ENCODE results near the gene C10orf95.

Gene C10orf95

GRCh38 chr10:102413806-102414561, 37.4 kb downstream of the C10orf95 start:
- H3K36me3 ChIP-seq (ENCODE audit: insufficient read depth, low read length): no peaks in the 10 kb centered on the region
- H2AFZ ChIP-seq (ENCODE audit: low read length, unreplicated experiment): no peak overlapping the region
- peaks cover 18% of the 10 kb centered on the region for H3K4me1 ChIP-seq (ENCODE audit: control insufficient read depth, insufficient read depth, low read length, unreplicated experiment)
- H3K79me2 ChIP-seq (ENCODE audit: control insufficient read depth, insufficient read depth, low read length, unreplicated experiment): no peaks in the 10 kb centered on the region
- H3K27me3 ChIP-seq (ENCODE audit: insufficient read depth, low read length): peaks cover 41% of the 10 kb centered on the region
- no peak overlapping the region for H3K4me3 ChIP-seq (ENCODE audit: low read depth, low read length)
- no peak overlapping the region for H3K27ac ChIP-seq (ENCODE audit: low read depth, low read length)

- Histone ChIP-seq H3K27me3 (ENCODE audit: insufficient read depth, low read length) (peaks cover 42% of the 10 kb centered on the region), H3K4me3 (ENCODE audit: low read depth, low read length) (no peak overlapping the region), H3K27ac (ENCODE audit: low read depth, low read length) (no peak overlapping the region), H3K4me1 (ENCODE audit: control insufficient read depth, insufficient read depth, low read length, unreplicated experiment) (peaks cover 21% of the 10 kb centered on the region), H3K79me2 (ENCODE audit: control insufficient read depth, insufficient read depth, low read length, unreplicated experiment) (no peaks in the 10 kb centered on the region), H2AFZ (ENCODE audit: low read length, unreplicated experiment) (no peak overlapping the region), H3K36me3 (ENCODE audit: insufficient read depth, low read length) (no peaks in the 10 kb centered on the region)
Measured at GRCh38 chr10:102413053-102413705, 38.2 kb downstream of the C10orf95 start.

DNA sequence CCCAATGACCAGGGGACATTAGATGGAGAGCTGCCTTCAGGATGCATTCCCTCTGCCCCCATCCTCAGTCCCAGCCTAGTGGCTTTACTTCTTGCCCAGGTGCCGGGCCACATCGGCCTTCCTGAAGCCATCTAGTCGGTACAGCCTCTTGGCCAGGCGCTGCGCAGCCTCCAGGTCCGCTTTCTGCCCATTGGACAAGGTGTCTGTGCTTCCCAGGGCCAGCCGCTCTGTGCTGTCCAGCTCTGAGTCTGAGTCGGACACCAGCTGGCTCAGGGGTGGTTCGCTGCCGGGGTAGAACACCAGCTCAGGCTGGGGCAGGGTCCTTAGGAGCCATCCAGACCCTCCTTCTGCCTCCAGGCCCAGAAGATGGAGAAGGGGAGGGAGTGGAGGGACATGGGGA, 39.0 kb downstream of the C10orf95 start:
- no peaks in the 10 kb centered on the region for H3K79me2 ChIP-seq (ENCODE audit: control insufficient read depth, insufficient read depth, low read length, unreplicated experiment)
- H2AFZ ChIP-seq (ENCODE audit: low read length, unreplicated experiment): no peak overlapping the region
- no peaks in the 10 kb centered on the region for H3K36me3 ChIP-seq (ENCODE audit: insufficient read depth, low read length)
- peaks cover 39% of the 10 kb centered on the region for H3K27me3 ChIP-seq (ENCODE audit: insufficient read depth, low read length)
- no peak overlapping the region for H3K4me3 ChIP-seq (ENCODE audit: low read depth, low read length)
- no peak overlapping the region for H3K27ac ChIP-seq (ENCODE audit: low read depth, low read length)
- peaks cover 21% of the 10 kb centered on the region for H3K4me1 ChIP-seq (ENCODE audit: control insufficient read depth, insufficient read depth, low read length, unreplicated experiment)

DNA sequence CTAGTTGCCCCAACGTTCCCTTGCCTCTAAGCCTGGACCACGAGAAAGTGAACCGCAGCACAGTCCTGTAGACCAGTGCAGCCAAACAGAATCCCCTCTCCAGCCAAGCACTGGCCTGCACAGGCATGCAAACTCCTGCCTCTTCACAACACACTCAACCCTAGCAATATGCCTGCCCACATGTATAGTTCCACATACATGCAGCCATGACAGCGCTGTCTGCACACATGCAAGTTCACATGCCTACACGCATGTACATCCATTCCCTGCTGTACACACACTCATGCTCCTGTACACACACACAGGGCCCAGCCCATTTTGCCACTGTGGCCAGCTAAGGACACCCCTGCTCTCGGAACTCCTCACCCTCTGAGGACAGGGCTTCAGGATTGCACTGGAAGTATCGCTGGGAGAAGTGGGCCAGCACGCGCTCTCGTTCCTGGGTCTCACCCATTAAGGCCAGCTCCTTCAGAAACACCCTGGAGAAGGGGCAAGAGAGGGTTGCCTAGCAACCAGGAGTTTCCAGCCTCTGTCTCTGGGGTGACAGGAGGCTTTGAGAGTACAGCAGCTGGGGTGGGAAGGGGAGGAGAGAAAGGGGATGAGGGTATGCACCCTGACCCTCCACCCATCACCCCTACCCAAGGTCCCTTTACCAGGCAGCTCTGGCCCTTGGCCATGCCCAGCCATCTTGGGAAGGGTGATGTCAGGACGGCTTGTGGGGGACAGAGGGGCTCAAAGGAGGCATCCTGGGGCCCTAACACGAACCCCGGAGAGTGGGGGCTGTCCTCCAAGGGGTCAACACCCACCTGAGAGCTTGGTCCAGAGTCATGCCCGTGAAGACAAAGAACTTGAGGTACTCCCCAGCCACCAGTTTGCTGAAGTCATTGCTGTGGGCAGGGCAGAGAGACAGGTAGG, 39.7 kb downstream of the C10orf95 start:
- Histone ChIP-seq H2AFZ (ENCODE audit: low read length, unreplicated experiment) (no peak overlapping the region), H3K4me1 (ENCODE audit: control insufficient read depth, insufficient read depth, low read length, unreplicated experiment) (peaks cover 21% of the 10 kb centered on the region), H3K27ac (ENCODE audit: low read depth, low read length) (no peak overlapping the region), H3K27me3 (ENCODE audit: insufficient read depth, low read length) (peaks cover 38% of the 10 kb centered on the region), H3K36me3 (ENCODE audit: insufficient read depth, low read length) (no peaks in the 10 kb centered on the region), H3K79me2 (ENCODE audit: control insufficient read depth, insufficient read depth, low read length, unreplicated experiment) (no peaks in the 10 kb centered on the region), H3K4me3 (ENCODE audit: low read depth, low read length) (no peak overlapping the region)

GRCh38 chr10:102410429-102411073, 40.8 kb downstream of the C10orf95 start:
- Histone ChIP-seq H3K4me1 (ENCODE audit: control insufficient read depth, insufficient read depth, low read length, unreplicated experiment) (peaks cover 21% of the 10 kb centered on the region), H3K27me3 (ENCODE audit: insufficient read depth, low read length) (peaks cover 38% of the 10 kb centered on the region), H3K36me3 (ENCODE audit: insufficient read depth, low read length) (no peaks in the 10 kb centered on the region), H3K79me2 (ENCODE audit: control insufficient read depth, insufficient read depth, low read length, unreplicated experiment) (no peaks in the 10 kb centered on the region), H3K4me3 (ENCODE audit: low read depth, low read length) (peak overlapping the region; percentile 72), H3K27ac (ENCODE audit: low read depth, low read length) (no peak overlapping the region), H2AFZ (ENCODE audit: low read length, unreplicated experiment) (no peak overlapping the region)

- H3K4me1 ChIP-seq (ENCODE audit: control insufficient read depth, insufficient read depth, low read length, unreplicated experiment): peaks cover 21% of the 10 kb centered on the region
- no peak overlapping the region for H2AFZ ChIP-seq (ENCODE audit: low read length, unreplicated experiment)
- H3K27me3 ChIP-seq (ENCODE audit: insufficient read depth, low read length): peaks cover 38% of the 10 kb centered on the region
- H3K4me3 ChIP-seq (ENCODE audit: low read depth, low read length): peak overlapping the region; percentile 72
- H3K79me2 ChIP-seq (ENCODE audit: control insufficient read depth, insufficient read depth, low read length, unreplicated experiment): no peaks in the 10 kb centered on the region
- no peak overlapping the region for H3K27ac ChIP-seq (ENCODE audit: low read depth, low read length)
- no peaks in the 10 kb centered on the region for H3K36me3 ChIP-seq (ENCODE audit: insufficient read depth, low read length)
Measured at GRCh38 chr10:102409604-102410428, 41.5 kb downstream of the C10orf95 start.

- Histone ChIP-seq H3K27me3 (ENCODE audit: insufficient read depth, low read length) (peaks cover 38% of the 10 kb centered on the region), H3K4me3 (ENCODE audit: low read depth, low read length) (peak overlapping the region; percentile 78), H3K79me2 (ENCODE audit: control insufficient read depth, insufficient read depth, low read length, unreplicated experiment) (no peaks in the 10 kb centered on the region), H2AFZ (ENCODE audit: low read length, unreplicated experiment) (peak overlapping the region; percentile 62), H3K4me1 (ENCODE audit: control insufficient read depth, insufficient read depth, low read length, unreplicated experiment) (peaks cover 21% of the 10 kb centered on the region), H3K27ac (ENCODE audit: low read depth, low read length) (no peak overlapping the region), H3K36me3 (ENCODE audit: insufficient read depth, low read length) (no peaks in the 10 kb centered on the region)
Measured at GRCh38 chr10:102408728-102409603, 42.4 kb downstream of the C10orf95 start.

- Histone ChIP-seq H3K27me3 (ENCODE audit: insufficient read depth, low read length) (peaks cover 38% of the 10 kb centered on the region), H2AFZ (ENCODE audit: low read length, unreplicated experiment) (no peak overlapping the region), H3K27ac (ENCODE audit: low read depth, low read length) (no peak overlapping the region), H3K4me1 (ENCODE audit: control insufficient read depth, insufficient read depth, low read length, unreplicated experiment) (peaks cover 20% of the 10 kb centered on the region), H3K79me2 (ENCODE audit: control insufficient read depth, insufficient read depth, low read length, unreplicated experiment) (no peaks in the 10 kb centered on the region), H3K36me3 (ENCODE audit: insufficient read depth, low read length) (no peaks in the 10 kb centered on the region), H3K4me3 (ENCODE audit: low read depth, low read length) (peak overlapping the region; percentile 78)
Measured at GRCh38 chr10:102408131-102408727, 43.1 kb downstream of the C10orf95 start.

Measured in ACC112 (cell line).